VCaP (cell line): ENCODE data around the gene SMYD3.

Experiments
- H3K27ac ChIP-seq: fragments of 450-650 bp; 2 replicates; pipeline ENCODE4 v1.5.1; 2017
- CTCF ChIP-seq: fragments of 450-650 bp; conservative IDR thresholded peaks from 2 replicates; pipeline ENCODE4 v1.5.1; 2017; ENCODE audit warnings: mild to moderate bottlenecking, moderate library complexity

Gene SMYD3

DNA sequence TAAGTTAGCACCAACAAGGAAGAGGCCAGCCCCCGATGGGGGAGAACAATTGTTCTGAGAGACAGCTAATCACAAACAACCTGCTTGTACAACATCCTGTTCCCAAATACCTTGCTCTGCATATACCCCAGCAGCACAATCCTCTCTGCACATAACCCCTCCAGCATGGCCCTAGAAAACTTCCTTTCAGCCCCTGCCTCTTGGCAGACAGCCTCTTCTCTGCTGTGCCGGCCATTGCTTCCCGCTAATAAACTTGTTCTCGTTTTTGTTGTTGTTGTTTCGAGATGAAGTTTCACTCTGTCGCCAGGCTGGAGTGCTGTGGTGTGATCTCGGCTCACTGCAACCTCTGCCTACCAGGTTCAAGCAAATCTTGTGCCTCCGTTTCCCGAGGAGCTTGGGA lies 392.7 kb downstream of the SMYD3 start:
- TF ChIP-seq CTCF, result no peak
- peak overlapping the region; percentile 46; the same call in 1 of the 2 replicates for H3K27ac ChIP-seq

DNA sequence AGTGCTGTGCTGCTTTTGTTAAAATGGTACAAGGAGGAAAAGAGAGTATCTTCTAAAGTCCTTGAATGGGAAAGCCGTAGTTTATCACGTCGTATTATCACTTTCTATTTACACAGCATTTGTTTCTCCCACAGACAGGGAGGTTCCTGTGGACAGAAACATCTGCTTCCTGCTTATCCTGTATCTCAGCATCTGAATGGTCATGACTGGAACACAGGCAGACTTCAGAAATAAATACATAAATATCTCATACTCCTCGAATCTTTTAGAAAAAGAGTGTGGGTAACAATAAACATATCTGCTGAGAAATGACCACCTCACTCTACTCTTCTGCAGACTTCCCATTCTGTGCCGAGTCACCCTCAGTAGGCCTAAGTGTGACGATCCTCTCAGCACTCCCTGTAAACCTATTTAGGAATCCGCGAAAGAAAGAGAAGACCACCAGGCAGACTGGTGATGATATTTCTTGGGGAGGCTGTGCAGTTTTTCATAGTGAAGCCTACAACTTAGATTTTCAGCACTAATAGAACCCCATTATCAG lies 393.5 kb downstream of the SMYD3 start:
- peak overlapping the region; percentile 46 for H3K27ac ChIP-seq
- TF ChIP-seq CTCF, result no peak

DNA sequence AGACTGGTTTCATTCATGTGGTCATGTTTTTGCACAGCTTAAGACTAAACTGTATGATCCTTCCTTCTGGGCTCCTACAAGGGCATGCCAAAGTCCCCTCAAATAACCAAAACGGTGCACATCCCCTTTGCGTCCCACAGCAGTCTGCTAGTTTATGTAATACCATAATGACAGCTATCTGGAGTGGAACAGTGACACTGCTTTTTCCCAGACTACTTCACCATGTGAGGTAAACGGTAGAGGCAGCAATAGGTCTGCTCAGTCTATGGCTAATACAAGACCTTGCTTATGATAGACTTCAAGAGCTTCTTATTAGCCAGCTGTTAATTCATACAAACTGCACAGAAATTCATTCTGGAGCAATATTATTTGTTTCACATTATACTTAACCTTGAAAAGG lies 395.5 kb downstream of the SMYD3 start:
- TF ChIP-seq CTCF, result no peak
- no peak overlapping the region for H3K27ac ChIP-seq

DNA sequence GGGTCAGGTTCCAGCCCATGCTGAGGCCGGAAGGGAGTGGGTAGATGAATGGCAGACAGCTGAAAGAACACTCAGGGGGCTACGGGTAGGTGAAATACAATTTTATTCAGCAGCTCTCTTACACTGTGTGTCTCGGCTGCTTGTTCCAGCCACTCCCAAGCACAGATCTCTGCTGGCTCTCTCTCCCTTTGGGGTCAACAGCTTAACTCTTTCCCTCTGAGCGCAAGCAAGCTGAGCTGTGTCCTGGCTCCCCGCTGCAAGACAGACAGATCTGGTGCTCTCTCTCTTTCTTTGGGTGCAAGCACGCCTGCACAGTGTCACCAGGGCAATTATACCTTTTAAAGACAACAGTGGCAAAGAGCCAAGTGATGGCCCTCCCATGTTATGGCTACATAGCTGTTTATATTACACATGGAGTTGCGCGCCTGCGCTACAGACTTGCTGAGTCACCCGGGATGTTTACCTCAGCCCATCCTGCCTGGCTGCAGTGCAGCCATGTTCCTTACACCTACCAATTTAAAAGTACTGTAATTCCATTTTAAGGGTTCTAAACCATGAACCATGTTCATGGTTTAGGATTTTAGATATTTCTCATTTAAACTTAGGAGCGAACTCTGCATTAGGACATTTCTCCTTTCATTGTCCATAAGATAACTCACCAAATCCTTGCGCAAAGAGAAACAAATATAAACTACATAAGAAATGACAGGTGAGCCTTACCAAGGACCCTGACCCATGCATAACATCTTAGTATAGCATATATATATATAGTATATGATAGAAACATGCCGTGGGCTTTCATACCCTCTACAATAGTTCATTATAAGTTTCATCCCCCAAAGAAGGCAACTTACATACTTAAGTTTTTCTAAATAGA lies 396.5 kb downstream of the SMYD3 start:
- TF ChIP-seq CTCF, result no peak
- H3K27ac ChIP-seq, result no peak overlapping the region

- no peak for TF ChIP-seq CTCF
- no peak overlapping the region for H3K27ac ChIP-seq
These were observed 398.7 kb downstream of the SMYD3 start for GRCh38 chr1:246108278-246108925.

GRCh38 chr1:246107516-246108277 lies 399.4 kb downstream of the SMYD3 start:
- no peak overlapping the region for H3K27ac ChIP-seq
- no peak for TF ChIP-seq CTCF

DNA sequence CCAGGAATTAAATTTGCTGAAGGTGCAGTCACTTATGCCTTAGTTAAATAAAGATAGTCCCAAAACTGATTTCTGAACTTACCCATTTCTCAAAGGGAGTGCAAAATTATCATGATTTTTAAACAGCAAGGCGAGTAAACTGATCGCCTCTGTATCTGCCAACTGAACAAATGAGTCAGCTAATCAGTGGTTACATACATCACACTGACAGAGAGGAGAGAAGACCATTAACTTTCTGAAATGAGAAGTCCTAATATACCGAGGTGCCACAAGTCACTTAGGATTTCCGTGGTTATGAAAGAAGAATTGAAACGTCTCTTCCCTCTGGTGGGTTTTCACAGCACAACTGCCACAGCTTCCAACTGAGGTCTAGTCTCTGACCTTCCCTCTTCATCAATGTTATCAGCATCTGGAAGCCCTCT lies 400.7 kb downstream of the SMYD3 start:
- TF ChIP-seq CTCF, result no peak
- H3K27ac ChIP-seq, result no peak overlapping the region
